OCI-LY1 (cell line): ENCODE data around the gene FOXI3.

Source experiments
- EZH2 ChIP-seq: fragments of 200-600 bp; sonication (generic), shearing (Covaris generic); IDR thresholded peaks from 2 replicates; pipeline ENCODE4 v1.8.0; 2017; ENCODE audit warnings: borderline replicate concordance, mixed run types, mild to moderate bottlenecking, antibody characterized with exemption, low read length, moderate library complexity, mixed read lengths
- TF ChIP-seq, protein P1 (sequence below): fragments of 200-600 bp; sonication (generic), shearing (Covaris generic); IDR thresholded peaks from 2 replicates; pipeline ENCODE4 v1.5.1; 2017; ENCODE audit warnings: mild to moderate bottlenecking, antibody characterized with exemption, low read length, moderate library complexity, mixed read lengths

DNA sequence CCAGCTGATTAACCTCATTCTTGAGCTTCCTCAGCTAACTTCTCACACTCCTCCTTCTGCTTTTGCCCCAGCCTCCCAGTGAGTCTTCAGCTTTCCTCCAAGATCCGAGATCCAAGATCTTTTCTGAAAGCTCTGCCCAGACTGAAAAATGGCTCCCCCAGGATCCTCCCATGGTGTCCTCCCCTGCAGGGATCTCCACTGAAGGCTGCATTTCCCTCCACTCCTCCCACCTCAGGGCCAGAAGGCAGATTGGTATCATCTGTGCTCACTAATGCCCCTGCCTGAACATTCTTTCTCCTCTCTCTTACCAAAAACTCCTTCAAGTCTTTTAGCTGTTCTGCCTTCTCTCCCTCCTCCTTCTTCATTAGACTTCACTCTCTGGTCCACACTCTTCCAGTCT, 6.1 kb upstream of the FOXI3 start:
- TF ChIP-seq, protein P1, sequence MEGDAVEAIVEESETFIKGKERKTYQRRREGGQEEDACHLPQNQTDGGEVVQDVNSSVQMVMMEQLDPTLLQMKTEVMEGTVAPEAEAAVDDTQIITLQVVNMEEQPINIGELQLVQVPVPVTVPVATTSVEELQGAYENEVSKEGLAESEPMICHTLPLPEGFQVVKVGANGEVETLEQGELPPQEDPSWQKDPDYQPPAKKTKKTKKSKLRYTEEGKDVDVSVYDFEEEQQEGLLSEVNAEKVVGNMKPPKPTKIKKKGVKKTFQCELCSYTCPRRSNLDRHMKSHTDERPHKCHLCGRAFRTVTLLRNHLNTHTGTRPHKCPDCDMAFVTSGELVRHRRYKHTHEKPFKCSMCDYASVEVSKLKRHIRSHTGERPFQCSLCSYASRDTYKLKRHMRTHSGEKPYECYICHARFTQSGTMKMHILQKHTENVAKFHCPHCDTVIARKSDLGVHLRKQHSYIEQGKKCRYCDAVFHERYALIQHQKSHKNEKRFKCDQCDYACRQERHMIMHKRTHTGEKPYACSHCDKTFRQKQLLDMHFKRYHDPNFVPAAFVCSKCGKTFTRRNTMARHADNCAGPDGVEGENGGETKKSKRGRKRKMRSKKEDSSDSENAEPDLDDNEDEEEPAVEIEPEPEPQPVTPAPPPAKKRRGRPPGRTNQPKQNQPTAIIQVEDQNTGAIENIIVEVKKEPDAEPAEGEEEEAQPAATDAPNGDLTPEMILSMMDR: no peak
- TF ChIP-seq EZH2: no peak
